ENCODE results near the gene ZFAND6. TPM values are rescaled to one million over a fixed set of nuclear protein-coding genes. Genes with fewer than 3 reads are reported as not detected.

ZFAND6 gene
- total and polyA plus RNA-seq, 10 of the 15 experiments (the other 5 are each of a cell fraction or from before 2014, with no cell fraction given): 78.9 to 179 (median 135) TPM

- no TSS peak for BruUV-seq (replicated peaks)
- ChIA-PET CTCF (interaction anchor here (0.7 to 3.2 kb wide), 16 partner anchors 13 to 792 kb away, joined by 3 to 37 read pairs (median 5); no protein-coding TSS in a partner anchor), SMC1A (ENCODE audit: uncharacterized antibody, unreplicated experiment) (interaction anchor here (0.6 to 2.9 kb wide), 13 partner anchors 16 to 793 kb away, joined by 3 to 27 read pairs (median 4); no protein-coding TSS in a partner anchor), POLR2A (no interaction called here), RAD21 (ENCODE audit: unreplicated experiment) (interaction anchor here (0.6 to 4.1 kb wide), 10 partner anchors 22 to 863 kb away, joined by 3 to 18 read pairs (median 3); partner anchors contain the start of genes TMED3 and ZFAND6)
- no peaks in the 10 kb centered on the region for H4K20me1 ChIP-seq (ENCODE audit: control insufficient read depth, insufficient read depth)
- FAIRE-seq: no peak
- no peak for TF ChIP-seq POLR2A (IDR thresholded peaks at IDR 0.05; ENCODE audit: low read depth, low read length)
- no peak for DNase-seq (ENCODE audit: low read depth, low spot score)
- in situ Hi-C loops (cut with MboI): loop anchor here (10.0 kb wide), 2 partner anchors 399 to 789 kb away; no protein-coding TSS in a partner anchor
- intact Hi-C loops (cut with micrococcal nuclease; ENCODE audit: unreplicated experiment): loop anchor here (5.0 to 10.0 kb wide), 4 partner anchors 112 to 399 kb away; partner anchors contain the start of gene MTHFS
- H3K4me3 ChIP-seq: no peak overlapping the region
- H3K4me2 ChIP-seq (ENCODE audit: control insufficient read depth, insufficient read depth): no peak overlapping the region
- H3K27me3 ChIP-seq (replicated peaks in 1 of 2; ENCODE audit: control insufficient read depth in 2 of 2, insufficient read depth in 2 of 2, low read length in 1 of 2): no peaks in the 10 kb centered on the region
- no peak overlapping the region for H3K27ac ChIP-seq (ENCODE audit: control insufficient read depth, insufficient read depth)
- no peaks in the 10 kb centered on the region for H3K9me3 ChIP-seq (replicated peaks; ENCODE audit: control insufficient read depth, insufficient read depth, low read length)
- peaks cover 0 to 4% of the 10 kb centered on the region in 2 experiments; a peak in 1 of 4 replicates for H3K36me3 ChIP-seq (ENCODE audit: control insufficient read depth in 2 of 2, insufficient read depth in 2 of 2, low read length in 1 of 2)
- H3K4me1 ChIP-seq (ENCODE audit: control insufficient read depth, insufficient read depth, low read length): no peaks in the 10 kb centered on the region; the same call in 1 of the 2 replicates
- no peak overlapping the region for H3K9ac ChIP-seq (ENCODE audit: control insufficient read depth, insufficient read depth, low read length)
- no peak overlapping the region for H2AFZ ChIP-seq (ENCODE audit: control insufficient read depth, low read depth, low read length)
- no peaks in the 10 kb centered on the region for H3K79me2 ChIP-seq (ENCODE audit: control insufficient read depth, insufficient read depth, low read length)
- WGBS (ENCODE audit: insufficient coverage, insufficient replicate concordance, low lambda C conversion rate, missing lambda C conversion rate): 75% methylated on average over 10 of the region's 11 CpGs
- ATAC-seq: no peak
Measured at GRCh38 chr15:80174017-80174746, 114.7 kb downstream of the ZFAND6 start.

GRCh38 chr15:80175436-80175835 lies 116.0 kb downstream of the ZFAND6 start:
- POLR2A ChIA-PET: no interaction called here
- H3K27me3 ChIP-seq (replicated peaks in 1 of 2; ENCODE audit: control insufficient read depth in 2 of 2, insufficient read depth in 2 of 2, low read length in 1 of 2): no peaks in the 10 kb centered on the region
- no TSS peak for BruUV-seq (replicated peaks)
- TF ChIP-seq MLLT1 (IDR thresholded peaks at IDR 0.05) (no peak), RFX5 (IDR thresholded peaks at IDR 0.05; ENCODE audit: low read depth, low read length) (no peak), IKZF2 (IDR thresholded peaks at IDR 0.05) (no peak), CBFB (IDR thresholded peaks at IDR 0.05; ENCODE audit: low read depth) (no peak)
- H3K36me3 ChIP-seq (ENCODE audit: control insufficient read depth in 2 of 2, insufficient read depth in 2 of 2, low read length in 1 of 2): peaks cover 0 to 4% of the 10 kb centered on the region in 2 experiments; a peak in 1 of 4 replicates
- intact Hi-C loops (cut with micrococcal nuclease; ENCODE audit: unreplicated experiment) (loop anchor here (10.0 kb wide), 2 partner anchors 281 to 401 kb away; partner anchors contain the start of gene MTHFS), in situ Hi-C loops (cut with MboI) (loop anchor here (10.0 kb wide), 2 partner anchors 401 to 791 kb away; no protein-coding TSS in a partner anchor)
- no peak for DNase-seq (ENCODE audit: low read depth, low spot score)
- RAD21 ChIA-PET (ENCODE audit: unreplicated experiment): interaction anchor here (4.1 kb wide), 1 partner anchor 794 kb away, joined by 18 read pairs; no protein-coding TSS in a partner anchor
- H3K4me3 ChIP-seq: no peak overlapping the region
- 97% methylated on average over 9 of the region's 9 CpGs for WGBS (ENCODE audit: insufficient coverage, insufficient replicate concordance, low lambda C conversion rate, missing lambda C conversion rate)
- no peak for FAIRE-seq
- H3K4me1 ChIP-seq (ENCODE audit: control insufficient read depth, insufficient read depth, low read length): no peaks in the 10 kb centered on the region; the same call in 1 of the 2 replicates
- no peaks in the 10 kb centered on the region for H3K9me3 ChIP-seq (replicated peaks; ENCODE audit: control insufficient read depth, insufficient read depth, low read length)
- no peak for ATAC-seq
- no peak overlapping the region for H3K9ac ChIP-seq (ENCODE audit: control insufficient read depth, insufficient read depth, low read length)
- CTCF ChIA-PET: interaction anchor here (0.7 to 1.2 kb wide), 2 partner anchors 8 to 335 kb away, joined by 3 to 5 read pairs; no protein-coding TSS in a partner anchor
- H3K4me2 ChIP-seq (ENCODE audit: control insufficient read depth, insufficient read depth): no peak overlapping the region
- no peaks in the 10 kb centered on the region for H4K20me1 ChIP-seq (ENCODE audit: control insufficient read depth, insufficient read depth)
- H2AFZ ChIP-seq (ENCODE audit: control insufficient read depth, low read depth, low read length): no peak overlapping the region
- no peaks in the 10 kb centered on the region for H3K79me2 ChIP-seq (ENCODE audit: control insufficient read depth, insufficient read depth, low read length)
- no peak overlapping the region for H3K27ac ChIP-seq (ENCODE audit: control insufficient read depth, insufficient read depth)
- SMC1A ChIA-PET (ENCODE audit: uncharacterized antibody, unreplicated experiment): interaction anchor here (1.6 kb wide), 1 partner anchor 24 kb away, joined by 3 read pairs; no protein-coding TSS in a partner anchor

Data from GM12878 (cell line).